ENCODE measurements around the gene SPAG8. TPM values are rescaled to one million over a fixed set of nuclear protein-coding genes. Genes with fewer than 3 reads are reported as not detected.

SPAG8 gene
- total and polyA plus RNA-seq, 10 of the 15 experiments (the other 5 are each of a cell fraction or from before 2014, with no cell fraction given), result 0.40 to 1.1 (median 0.72) TPM

GRCh38 chr9:35839926-35840325 lies 27.9 kb upstream of the SPAG8 start:
- BruUV-seq (replicated peaks), result no TSS peak
- Histone ChIP-seq H3K9ac (ENCODE audit: control insufficient read depth, insufficient read depth, low read length) (no peak overlapping the region), H3K4me3 (no peak overlapping the region), H3K4me1 (ENCODE audit: control insufficient read depth, insufficient read depth, low read length) (peaks cover 50% of the 10 kb centered on the region), H3K79me2 (ENCODE audit: control insufficient read depth, insufficient read depth, low read length) (no peaks in the 10 kb centered on the region), H3K27me3 (replicated peaks in 1 of 2; ENCODE audit: control insufficient read depth in 2 of 2, insufficient read depth in 2 of 2, low read length in 1 of 2) (no peaks in the 10 kb centered on the region), H3K4me2 (ENCODE audit: control insufficient read depth, insufficient read depth) (no peak overlapping the region), H4K20me1 (ENCODE audit: control insufficient read depth, insufficient read depth) (no peaks in the 10 kb centered on the region), H2AFZ (ENCODE audit: control insufficient read depth, low read depth, low read length) (no peak overlapping the region), H3K9me3 (replicated peaks; ENCODE audit: control insufficient read depth, insufficient read depth, low read length) (no peaks in the 10 kb centered on the region), H3K36me3 (ENCODE audit: control insufficient read depth in 2 of 2, insufficient read depth in 2 of 2, low read length in 1 of 2) (no peaks in the 10 kb centered on the region), H3K27ac (ENCODE audit: control insufficient read depth, insufficient read depth) (no peak overlapping the region)
- no peak for DNase-seq (ENCODE audit: low read depth, low spot score)
- CTCF ChIA-PET, result interaction anchor here (0.6 to 1.5 kb wide), 5 partner anchors 9 to 50 kb away, joined by 3 to 6 read pairs (median 4); no protein-coding TSS in a partner anchor
- RAD21 ChIA-PET (ENCODE audit: unreplicated experiment), result interaction anchor here (1.0 to 1.9 kb wide), 4 partner anchors 11 to 42 kb away, joined by 3 to 8 read pairs (median 3); partner anchors contain the start of genes FAM221B, HINT2 and TMEM8B
- SMC1A ChIA-PET (ENCODE audit: uncharacterized antibody, unreplicated experiment), result interaction anchor here (0.8 to 2.5 kb wide), 2 partner anchors 12 to 42 kb away, joined by 3 to 9 read pairs; no protein-coding TSS in a partner anchor
- POLR2A ChIA-PET, result interaction anchor here (0.6 to 0.7 kb wide), 2 partner anchors 8 to 9 kb away, joined by 3 read pairs; no protein-coding TSS in a partner anchor
- intact Hi-C loops (cut with micrococcal nuclease; ENCODE audit: unreplicated experiment), result no loop called here
- in situ Hi-C loops (cut with MboI), result no loop called here
- WGBS (ENCODE audit: insufficient coverage, insufficient replicate concordance, low lambda C conversion rate, missing lambda C conversion rate), result 38% methylated on average over 5 of the region's 5 CpGs
- ATAC-seq, result no peak
- TF ChIP-seq ESRRA (IDR thresholded peaks at IDR 0.05; ENCODE audit: low read length) (no peak), BHLHE40 (IDR thresholded peaks at IDR 0.05; ENCODE audit: borderline replicate concordance in 1 of 2, low read depth in 2 of 2, low read length in 1 of 2) (peak; percentile 88 to 91), SPI1 (IDR thresholded peaks at IDR 0.05; ENCODE audit: borderline replicate concordance, insufficient read depth, low read depth, low read length) (peak; percentile 84; the same call in 1 of the 2 replicates), IKZF1 (conservative IDR thresholded peaks at IDR 0.05) (0 out of 2 replicates have a peak, but pooled peaks have one; percentile 9)
- FAIRE-seq, result no peak

- Histone ChIP-seq H2AFZ (ENCODE audit: control insufficient read depth, low read depth, low read length) (no peak overlapping the region), H3K9me3 (replicated peaks; ENCODE audit: control insufficient read depth, insufficient read depth, low read length) (no peaks in the 10 kb centered on the region), H3K4me1 (ENCODE audit: control insufficient read depth, insufficient read depth, low read length) (peaks cover 37% of the 10 kb centered on the region), H3K4me3 (no peak overlapping the region), H3K79me2 (ENCODE audit: control insufficient read depth, insufficient read depth, low read length) (no peaks in the 10 kb centered on the region), H3K27ac (ENCODE audit: control insufficient read depth, insufficient read depth) (no peak overlapping the region), H3K36me3 (ENCODE audit: control insufficient read depth in 2 of 2, insufficient read depth in 2 of 2, low read length in 1 of 2) (no peaks in the 10 kb centered on the region), H4K20me1 (ENCODE audit: control insufficient read depth, insufficient read depth) (no peaks in the 10 kb centered on the region), H3K9ac (ENCODE audit: control insufficient read depth, insufficient read depth, low read length) (no peak overlapping the region), H3K4me2 (ENCODE audit: control insufficient read depth, insufficient read depth) (no peak overlapping the region), H3K27me3 (replicated peaks in 1 of 2; ENCODE audit: control insufficient read depth in 2 of 2, insufficient read depth in 2 of 2, low read length in 1 of 2) (no peaks in the 10 kb centered on the region)
- intact Hi-C loops (cut with micrococcal nuclease; ENCODE audit: unreplicated experiment), result no loop called here
- ChIA-PET SMC1A (ENCODE audit: uncharacterized antibody, unreplicated experiment) (interaction anchor here (1.4 to 8.9 kb wide), 5 partner anchors 9 to 178 kb away, joined by 3 to 118 read pairs (median 9); no protein-coding TSS in a partner anchor), CTCF (interaction anchor here (0.9 to 7.8 kb wide), 7 partner anchors 9 to 49 kb away, joined by 3 to 59 read pairs (median 14); partner anchors contain the start of genes HINT2 and SPAG8), POLR2A (interaction anchor here (0.8 to 6.2 kb wide), 2 partner anchors 8 to 108 kb away, joined by 3 to 80 read pairs; no protein-coding TSS in a partner anchor), RAD21 (ENCODE audit: unreplicated experiment) (interaction anchor here (1.3 to 4.4 kb wide), 3 partner anchors 11 to 47 kb away, joined by 5 to 21 read pairs (median 8); no protein-coding TSS in a partner anchor)
- no peak for FAIRE-seq
- ATAC-seq, result no peak
- in situ Hi-C loops (cut with MboI), result no loop called here
- 82% methylated on average over 5 of the region's 5 CpGs for WGBS (ENCODE audit: insufficient coverage, insufficient replicate concordance, low lambda C conversion rate, missing lambda C conversion rate)
- no TSS peak for BruUV-seq (replicated peaks)
- DNase-seq (ENCODE audit: low read depth, low spot score), result no peak
- no peak for TF ChIP-seq FOXM1 (IDR thresholded peaks at IDR 0.05; ENCODE audit: low read depth, low read length)
- no peak for TF ChIP-seq GABPA (IDR thresholded peaks at IDR 0.05; ENCODE audit: low read depth)
- no peak for TF ChIP-seq BCLAF1 (IDR thresholded peaks at IDR 0.05)
- TF ChIP-seq SIN3A (IDR thresholded peaks at IDR 0.05; ENCODE audit: low read depth, low read length), result no peak
- TF ChIP-seq TCF3 (IDR thresholded peaks at IDR 0.05; ENCODE audit: borderline replicate concordance, insufficient read depth, low read depth, low read length), result no peak
- TF ChIP-seq RELA (IDR thresholded peaks at IDR 0.05; ENCODE audit: borderline replicate concordance, partially characterized antibody), result no peak
- TF ChIP-seq, protein P1, sequence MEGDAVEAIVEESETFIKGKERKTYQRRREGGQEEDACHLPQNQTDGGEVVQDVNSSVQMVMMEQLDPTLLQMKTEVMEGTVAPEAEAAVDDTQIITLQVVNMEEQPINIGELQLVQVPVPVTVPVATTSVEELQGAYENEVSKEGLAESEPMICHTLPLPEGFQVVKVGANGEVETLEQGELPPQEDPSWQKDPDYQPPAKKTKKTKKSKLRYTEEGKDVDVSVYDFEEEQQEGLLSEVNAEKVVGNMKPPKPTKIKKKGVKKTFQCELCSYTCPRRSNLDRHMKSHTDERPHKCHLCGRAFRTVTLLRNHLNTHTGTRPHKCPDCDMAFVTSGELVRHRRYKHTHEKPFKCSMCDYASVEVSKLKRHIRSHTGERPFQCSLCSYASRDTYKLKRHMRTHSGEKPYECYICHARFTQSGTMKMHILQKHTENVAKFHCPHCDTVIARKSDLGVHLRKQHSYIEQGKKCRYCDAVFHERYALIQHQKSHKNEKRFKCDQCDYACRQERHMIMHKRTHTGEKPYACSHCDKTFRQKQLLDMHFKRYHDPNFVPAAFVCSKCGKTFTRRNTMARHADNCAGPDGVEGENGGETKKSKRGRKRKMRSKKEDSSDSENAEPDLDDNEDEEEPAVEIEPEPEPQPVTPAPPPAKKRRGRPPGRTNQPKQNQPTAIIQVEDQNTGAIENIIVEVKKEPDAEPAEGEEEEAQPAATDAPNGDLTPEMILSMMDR (IDR thresholded peaks at IDR 0.05 in 2 of 3, conservative IDR thresholded peaks at IDR 0.05 in 1 of 3; ENCODE audit: control insufficient read depth in 2 of 3, extremely low read depth in 1 of 3, insufficient read depth in 1 of 3, low read depth in 3 of 3, low read length in 3 of 3), result no peak
Measured at GRCh38 chr9:35836595-35836994, 24.5 kb upstream of the SPAG8 start.

Measured in GM12878 (cell line).